IMR-90 (cell line): ENCODE measurements around the gene RELN. TPM values are rescaled to one million over a fixed set of nuclear protein-coding genes. Genes with fewer than 3 reads are reported as not detected.

Experiments used
- ATAC-seq: fragments of 200-7000 bp; cut with Tn5 transposase; 2 replicates; pipeline ENCODE4 v1.9.1; 2020; ENCODE audit warnings: low read depth, mild to moderate bottlenecking, moderate library complexity
- BruUV-seq: library from RNA; stranded (reverse); fragments of 400-500 nt; replicated peaks from 2 replicates; lab custom pipeline; 2021; lab: Mats Ljungman, UMichigan
- CTCF ChIA-PET: fragments of 300-600 bp; formaldehyde crosslinking; extraction: SDS; loops from one replicate; lab custom pipeline; 2021; ENCODE audit warnings: antibody characterized with exemption; lab: Yijun Ruan, JAX
- POLR2A ChIA-PET: fragments of 300-600 bp; sonication (Branson Sonifier 250); formaldehyde crosslinking; loops from one replicate; lab custom pipeline; 2022; ENCODE audit warnings: antibody characterized with exemption; ENCODE audit not compliant: unreplicated experiment; lab: Charles Lee
- DNase-seq: peaks from one replicate; pipeline ENCODE4 v3.0.0; 2013
- H2AFZ ChIP-seq: replicated peaks from 2 replicates; pipeline ENCODE3; 2013; ENCODE audit warnings: low read length, mild to moderate bottlenecking; ENCODE audit not compliant: poor library complexity
- H2AK5ac ChIP-seq: 2 replicates; pipeline ENCODE4 v1.6.1; 2013; ENCODE audit warnings: low read depth, low read length, inconsistent platforms
- H2AK9ac ChIP-seq: replicated peaks from 2 replicates; pipeline ENCODE3; 2013; ENCODE audit warnings: mild to moderate bottlenecking, low read depth, low read length, moderate library complexity; ENCODE audit not compliant: poor library complexity
- H2BK120ac ChIP-seq: 2 replicates; pipeline ENCODE4 v1.6.1; 2013; ENCODE audit warnings: low read depth, low read length, inconsistent platforms
- H2BK15ac ChIP-seq: 3 replicates; pipeline ENCODE4 v1.6.1; 2013; ENCODE audit warnings: low read depth, low read length, inconsistent platforms
- H2BK20ac ChIP-seq: 2 replicates; pipeline ENCODE4 v1.6.1; 2013; ENCODE audit warnings: low read depth, mild to moderate bottlenecking, inconsistent platforms, low read length, moderate library complexity
- H2BK5ac ChIP-seq: 2 replicates; pipeline ENCODE4 v1.6.1; 2013; ENCODE audit warnings: mild to moderate bottlenecking, low read depth, low read length, inconsistent platforms; ENCODE audit not compliant: poor library complexity, severe bottlenecking
- H3K14ac ChIP-seq: replicated peaks from 2 replicates; pipeline ENCODE4 v1.6.1; 2013; ENCODE audit warnings: low read depth, low read length, inconsistent platforms
- H3K18ac ChIP-seq: 2 replicates; pipeline ENCODE4 v1.6.1; 2013; ENCODE audit warnings: low read depth, low read length, control low read depth
- H3K23ac ChIP-seq: 2 replicates; pipeline ENCODE4 v1.6.1; 2013; ENCODE audit warnings: low read depth, low read length, inconsistent platforms
- H3K27ac ChIP-seq: 2 replicates; pipeline ENCODE4 v1.5.1; 2013; ENCODE audit warnings: mild to moderate bottlenecking, control low read depth, low read length; ENCODE audit not compliant: insufficient read depth
- H3K27me3 ChIP-seq: 2 replicates; pipeline ENCODE4 v1.6.1; 2013; ENCODE audit warnings: low read length; ENCODE audit not compliant: control insufficient read depth, insufficient read depth
- H3K36me3 ChIP-seq: 2 replicates; pipeline ENCODE4 v1.6.1; 2013; ENCODE audit warnings: low read length, mixed read lengths; ENCODE audit not compliant: control insufficient read depth, insufficient read depth
- H3K4ac ChIP-seq: 2 replicates; pipeline ENCODE4 v1.6.1; 2013; ENCODE audit warnings: low read depth, low read length, inconsistent platforms
- H3K4me1 ChIP-seq: 2 replicates; pipeline ENCODE4 v1.6.1; 2013; ENCODE audit warnings: low read length, mixed read lengths; ENCODE audit not compliant: control insufficient read depth, insufficient read depth
- H3K4me2 ChIP-seq: 2 replicates; pipeline ENCODE4 v1.6.1; 2013; ENCODE audit warnings: low read depth, mild to moderate bottlenecking, control low read depth, low read length, moderate library complexity
- H3K4me3 ChIP-seq: 2 replicates; pipeline ENCODE4 v1.5.1; 2013; ENCODE audit warnings: low read depth, mild to moderate bottlenecking, control low read depth, low read length, moderate library complexity; ENCODE audit not compliant: insufficient read depth
- H3K56ac ChIP-seq: 2 replicates; pipeline ENCODE4 v1.6.1; 2013; ENCODE audit warnings: low read length, inconsistent platforms; ENCODE audit not compliant: insufficient read depth; ENCODE audit errors: extremely low read depth
- H3K79me1 ChIP-seq, 2 experiments: 2 replicates each; pipeline ENCODE4 v1.6.1; 2013; ENCODE audit warnings: low read length in 2 of 2, inconsistent platforms in 1 of 2, low read depth in 1 of 2
- H3K9ac ChIP-seq: 2 replicates; pipeline ENCODE4 v1.6.1; 2013; ENCODE audit warnings: low read depth, low read length, control low read depth
- H3K9me1 ChIP-seq: 2 replicates; pipeline ENCODE4 v1.6.1; 2013; ENCODE audit warnings: low read length, inconsistent platforms; ENCODE audit not compliant: insufficient read depth
- H3K9me3 ChIP-seq: 2 replicates; pipeline ENCODE4 v1.6.1; 2013; ENCODE audit warnings: low read length; ENCODE audit not compliant: control insufficient read depth, insufficient read depth
- H4K20me1 ChIP-seq: 2 replicates; pipeline ENCODE4 v1.6.1; 2013; ENCODE audit warnings: low read length, inconsistent platforms; ENCODE audit not compliant: insufficient read depth
- H4K5ac ChIP-seq: 2 replicates; pipeline ENCODE4 v1.6.1; 2013; ENCODE audit warnings: mild to moderate bottlenecking, low read depth, low read length, control low read depth
- H4K8ac ChIP-seq, 2 experiments: 2 replicates each; pipeline ENCODE4 v1.6.1; 2013; ENCODE audit warnings: low read depth in 2 of 2, low read length in 2 of 2, control low read depth in 1 of 2, inconsistent platforms in 1 of 2
- H4K91ac ChIP-seq: 2 replicates; pipeline ENCODE4 v1.6.1; 2013; ENCODE audit warnings: low read depth, low read length, inconsistent platforms; ENCODE audit not compliant: insufficient read depth
- CTCF ChIP-seq: conservative IDR thresholded peaks from 2 replicates; pipeline ENCODE4 v1.5.1; 2012; ENCODE audit warnings: mild to moderate bottlenecking, low read depth, low read length, improper control_type of control experiment
- ELK1 ChIP-seq: fragments of 150-350 bp; IDR thresholded peaks from 2 replicates; pipeline ENCODE4 v1.6.1; 2016; ENCODE audit warnings: low read depth, mild to moderate bottlenecking, low read length, moderate library complexity, borderline replicate concordance
- WGBS, 2 experiments: methylation state at CpG; one replicate each; pipeline versions ENCODE4 v1.1.5 to v1.1.7; 2013; ENCODE audit warnings: missing lambda C conversion rate in 2 of 2; ENCODE audit not compliant: insufficient read length in 1 of 2; ENCODE audit errors: extremely low coverage in 2 of 2; 5-methylcytosine and 5-hydroxymethylcytosine counted together
- dilution Hi-C: fragments of 300-500 bp; cut with HindIII; formaldehyde crosslinking; loops from one replicate; pipeline ENCODE4 v1.14.3; 2018; ENCODE audit warnings: low sequenced_read_pairs; ENCODE audit not compliant: unreplicated experiment
- in situ Hi-C: fragments of 300-500 bp; cut with MboI; formaldehyde crosslinking; loops from 3 replicates; pipeline ENCODE4 v1.14.3; 2019; ENCODE audit warnings: low sequenced_read_pairs, inconsistent platforms, mixed read lengths
- intact Hi-C: fragments of 100-400 bp; cut with micrococcal nuclease; formaldehyde crosslinking; loops from 2 replicates; pipeline ENCODE4 v1.10.0; 2022
- polyA plus RNA-seq, 3 experiments: library from polyadenylated mRNA; depleted of rRNA; stranded (reverse); fragments of >200 nt; gene quantifications; 2 replicates each; pipeline ENCODE4 v1.2.3, GENCODE V29; 2012; ENCODE audit warnings: low replicate concordance in 1 of 3
- total RNA-seq: library from RNA; depleted of rRNA; stranded (reverse); fragments of >200 nt; gene quantifications from 2 replicates; pipeline ENCODE4 v1.2.3, GENCODE V29; 2012

The RELN gene
- total and polyA plus RNA-seq, 2 of the 4 experiments (the other 2 are of a cell fraction) = 14.7 to 23.7 TPM

- H3K36me3 ChIP-seq = no peaks in the 10 kb centered on the region
- CTCF ChIA-PET = interaction anchor here (0.7 kb wide), 1 partner anchor 30 kb away, joined by 3 read pairs; no protein-coding TSS in a partner anchor
Observed at GRCh38 chr7:104017001-104017400, 27.5 kb upstream of the RELN start.

More at GRCh38 chr7:104017001-104017400, 27.5 kb upstream of the RELN start:
- Histone ChIP-seq H3K79me1 (no peaks in the 10 kb centered on the region), H2AFZ (no peak overlapping the region), H2BK120ac (no peak overlapping the region), H3K23ac (no peak overlapping the region), H4K8ac (no peak overlapping the region), H3K4ac (no peak overlapping the region), H2AK5ac (no peak overlapping the region), H3K4me2 (no peak overlapping the region), H4K91ac (no peak overlapping the region), H2BK5ac (no peak overlapping the region), H3K18ac (no peak overlapping the region), H3K9me3 (no peaks in the 10 kb centered on the region), H2BK20ac (no peak overlapping the region), H3K9me1 (no peaks in the 10 kb centered on the region), H3K4me3 (no peak overlapping the region), H3K4me1 (no peaks in the 10 kb centered on the region), H3K9ac (no peak overlapping the region), H4K5ac (no peak overlapping the region), H2AK9ac (no peak overlapping the region), H3K14ac (no peak overlapping the region), H2BK15ac (no peak overlapping the region), H3K56ac (no peak overlapping the region), H3K27me3 (no peaks in the 10 kb centered on the region), H3K27ac (no peak overlapping the region), H4K20me1 (no peaks in the 10 kb centered on the region)
- POLR2A ChIA-PET = no interaction called here
- no peak for DNase-seq
- dilution Hi-C loops (no loop called here), intact Hi-C loops (no loop called here), in situ Hi-C loops (no loop called here)
- BruUV-seq = no TSS peak
- TF ChIP-seq CTCF (no peak), ELK1 (no peak)
- no CpG with 5 or more reads among the region's 2 CpGs for WGBS, 2 experiments
- ATAC-seq = no peak
